ENCODE measurements around the gene CD82.

Gene CD82

DNA sequence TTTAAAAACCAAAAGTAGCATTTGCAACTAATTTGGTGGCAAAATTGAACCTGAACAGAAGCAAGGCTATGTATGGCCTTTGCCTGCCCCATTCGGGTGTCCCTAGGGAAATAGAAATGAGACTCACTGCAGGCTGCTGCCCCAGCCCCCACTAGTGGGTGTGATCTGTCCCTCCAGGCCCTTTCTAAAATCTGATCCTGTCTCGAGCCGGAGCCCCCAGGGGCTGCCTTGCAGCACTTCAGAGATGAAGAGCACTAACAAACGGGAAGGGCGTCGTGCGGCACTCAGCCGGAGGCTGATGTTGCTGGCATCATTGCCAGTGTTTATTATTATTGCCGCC is 43.2 kb downstream of the CD82 start:
- TF ChIP-seq, protein P1, sequence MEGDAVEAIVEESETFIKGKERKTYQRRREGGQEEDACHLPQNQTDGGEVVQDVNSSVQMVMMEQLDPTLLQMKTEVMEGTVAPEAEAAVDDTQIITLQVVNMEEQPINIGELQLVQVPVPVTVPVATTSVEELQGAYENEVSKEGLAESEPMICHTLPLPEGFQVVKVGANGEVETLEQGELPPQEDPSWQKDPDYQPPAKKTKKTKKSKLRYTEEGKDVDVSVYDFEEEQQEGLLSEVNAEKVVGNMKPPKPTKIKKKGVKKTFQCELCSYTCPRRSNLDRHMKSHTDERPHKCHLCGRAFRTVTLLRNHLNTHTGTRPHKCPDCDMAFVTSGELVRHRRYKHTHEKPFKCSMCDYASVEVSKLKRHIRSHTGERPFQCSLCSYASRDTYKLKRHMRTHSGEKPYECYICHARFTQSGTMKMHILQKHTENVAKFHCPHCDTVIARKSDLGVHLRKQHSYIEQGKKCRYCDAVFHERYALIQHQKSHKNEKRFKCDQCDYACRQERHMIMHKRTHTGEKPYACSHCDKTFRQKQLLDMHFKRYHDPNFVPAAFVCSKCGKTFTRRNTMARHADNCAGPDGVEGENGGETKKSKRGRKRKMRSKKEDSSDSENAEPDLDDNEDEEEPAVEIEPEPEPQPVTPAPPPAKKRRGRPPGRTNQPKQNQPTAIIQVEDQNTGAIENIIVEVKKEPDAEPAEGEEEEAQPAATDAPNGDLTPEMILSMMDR (conservative IDR thresholded peaks at IDR 0.05; ENCODE audit: low read length) = no peak
- H3K4me3 ChIP-seq (ENCODE audit: low read length) = no peak overlapping the region
- no peak for DNase-seq (ENCODE audit: low read depth)

DNA sequence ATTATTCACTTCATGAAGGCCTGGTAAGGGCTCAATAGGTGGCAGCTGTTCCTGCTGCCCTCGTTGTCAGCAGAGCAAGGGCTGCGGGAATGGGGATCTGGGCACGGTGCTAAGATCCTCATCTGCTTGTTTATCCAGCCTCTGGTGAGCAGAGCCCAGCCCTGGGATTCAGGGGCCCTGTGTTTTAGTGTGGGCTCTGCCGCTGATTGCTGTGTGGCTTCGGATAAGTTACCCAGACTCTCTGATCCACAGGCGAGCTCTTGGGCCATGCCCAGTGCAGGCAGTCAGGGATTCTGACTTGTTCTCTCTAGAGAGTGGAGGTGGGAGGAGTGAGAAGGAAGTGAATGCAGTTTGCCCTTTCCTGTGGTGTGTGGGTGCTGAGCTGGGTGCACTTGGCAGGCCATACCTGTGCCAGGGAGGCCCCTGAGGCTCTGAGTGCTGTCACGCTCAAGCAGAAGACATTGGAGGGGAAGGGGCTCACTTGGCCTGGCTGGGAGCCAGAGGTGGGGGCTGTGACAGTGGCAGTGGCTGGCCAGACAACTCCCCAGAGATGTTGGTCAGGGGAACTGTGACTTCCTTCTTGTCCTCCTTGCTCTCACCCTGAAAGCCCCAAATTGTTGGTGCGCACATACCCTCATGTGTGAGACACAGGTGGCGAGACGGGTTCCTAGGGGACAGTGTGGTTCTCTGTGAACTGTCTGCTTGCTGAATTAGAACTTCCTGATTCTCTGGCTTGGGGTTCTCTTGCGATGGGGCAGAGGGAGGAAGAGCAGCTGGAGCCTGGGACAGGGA is 43.7 kb downstream of the CD82 start:
- DNase-seq (ENCODE audit: low read depth) = no peak
- TF ChIP-seq, protein P1 (conservative IDR thresholded peaks at IDR 0.05; ENCODE audit: low read length) = no peak
- H3K4me3 ChIP-seq (ENCODE audit: low read length) = no peak overlapping the region

DNA sequence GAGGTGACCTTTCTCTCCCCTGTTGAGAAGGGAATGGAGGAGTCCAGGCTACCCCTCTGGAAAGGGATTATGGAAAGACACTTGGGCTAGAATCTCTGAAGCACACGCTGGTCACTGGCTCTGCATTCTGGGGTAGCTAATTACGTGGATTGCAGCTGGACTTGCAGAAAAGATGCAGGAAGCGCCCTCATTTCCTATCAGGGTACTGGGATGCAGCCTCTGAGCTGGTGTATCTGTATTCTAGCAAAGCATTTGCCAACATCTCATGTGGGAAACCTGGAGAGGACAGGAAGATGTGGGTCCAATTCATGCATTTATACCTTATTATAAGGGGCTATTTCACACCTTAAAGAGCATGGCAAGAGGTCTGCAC is 44.3 kb downstream of the CD82 start:
- TF ChIP-seq, protein P1 (conservative IDR thresholded peaks at IDR 0.05; ENCODE audit: low read length) = no peak
- DNase-seq (ENCODE audit: low read depth) = no peak
- H3K4me3 ChIP-seq (ENCODE audit: low read length) = no peak overlapping the region

DNA sequence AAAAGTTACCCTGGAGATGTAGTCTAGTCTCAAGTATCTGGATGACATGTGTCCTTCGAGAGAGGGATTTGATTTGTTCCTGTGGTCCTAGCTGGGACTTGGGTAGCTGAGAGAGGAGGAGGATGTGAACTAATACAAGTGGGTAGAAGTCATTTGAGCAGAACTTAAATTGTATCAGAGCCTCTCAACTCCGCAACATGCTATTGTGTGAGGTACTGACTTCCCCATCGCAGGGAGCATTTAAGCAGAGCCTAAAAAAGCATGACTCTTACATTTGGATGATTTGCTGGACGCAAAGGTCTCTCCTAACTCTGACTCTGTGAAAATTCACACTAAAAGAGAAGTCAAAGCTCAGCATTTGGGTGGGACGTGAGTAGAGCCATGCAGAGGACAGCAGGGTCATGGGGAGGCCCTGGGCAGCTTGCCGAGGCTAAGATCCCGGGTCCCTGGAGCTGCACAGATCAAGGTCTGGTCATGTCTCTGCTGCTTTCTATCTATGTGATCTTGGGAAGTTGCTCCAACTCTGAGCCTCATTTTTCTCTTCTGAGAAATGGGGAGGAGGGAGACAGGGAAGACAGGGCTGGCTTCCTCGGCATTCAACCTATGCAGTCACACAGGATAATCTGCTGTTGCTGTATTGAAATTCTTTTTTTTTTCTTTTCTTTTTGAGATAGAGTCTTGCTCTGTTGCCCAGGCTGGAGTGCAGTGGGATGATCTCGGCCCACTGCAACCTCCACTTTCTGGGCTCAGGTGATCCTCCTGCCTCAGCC is 44.9 kb downstream of the CD82 start:
- H3K4me3 ChIP-seq (ENCODE audit: low read length) = no peak overlapping the region
- no peak for DNase-seq (ENCODE audit: low read depth)
- TF ChIP-seq, protein P1 (conservative IDR thresholded peaks at IDR 0.05; ENCODE audit: low read length) = no peak

DNA sequence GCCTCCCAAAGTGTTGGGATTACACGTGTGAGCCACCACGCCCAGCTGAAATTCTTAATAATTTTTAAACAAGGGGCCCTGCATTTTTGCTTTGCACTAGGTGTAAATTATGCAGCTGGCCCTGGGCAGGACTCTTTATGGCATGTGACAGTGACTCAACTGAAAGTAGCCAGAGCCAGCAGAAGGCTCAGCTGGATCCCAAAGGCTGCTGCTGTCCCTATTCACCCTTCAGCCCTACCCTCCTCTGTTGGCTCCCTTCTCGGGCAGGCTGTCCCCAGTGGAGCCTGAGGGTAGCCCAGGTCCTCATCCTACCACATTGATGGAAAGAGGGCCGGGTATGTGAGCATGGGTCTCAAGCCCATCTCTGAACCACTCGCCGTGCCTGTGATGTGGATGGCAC is 45.6 kb downstream of the CD82 start:
- TF ChIP-seq, protein P1 (conservative IDR thresholded peaks at IDR 0.05; ENCODE audit: low read length) = no peak
- no peak overlapping the region for H3K4me3 ChIP-seq (ENCODE audit: low read length)
- DNase-seq (ENCODE audit: low read depth) = no peak

DNA sequence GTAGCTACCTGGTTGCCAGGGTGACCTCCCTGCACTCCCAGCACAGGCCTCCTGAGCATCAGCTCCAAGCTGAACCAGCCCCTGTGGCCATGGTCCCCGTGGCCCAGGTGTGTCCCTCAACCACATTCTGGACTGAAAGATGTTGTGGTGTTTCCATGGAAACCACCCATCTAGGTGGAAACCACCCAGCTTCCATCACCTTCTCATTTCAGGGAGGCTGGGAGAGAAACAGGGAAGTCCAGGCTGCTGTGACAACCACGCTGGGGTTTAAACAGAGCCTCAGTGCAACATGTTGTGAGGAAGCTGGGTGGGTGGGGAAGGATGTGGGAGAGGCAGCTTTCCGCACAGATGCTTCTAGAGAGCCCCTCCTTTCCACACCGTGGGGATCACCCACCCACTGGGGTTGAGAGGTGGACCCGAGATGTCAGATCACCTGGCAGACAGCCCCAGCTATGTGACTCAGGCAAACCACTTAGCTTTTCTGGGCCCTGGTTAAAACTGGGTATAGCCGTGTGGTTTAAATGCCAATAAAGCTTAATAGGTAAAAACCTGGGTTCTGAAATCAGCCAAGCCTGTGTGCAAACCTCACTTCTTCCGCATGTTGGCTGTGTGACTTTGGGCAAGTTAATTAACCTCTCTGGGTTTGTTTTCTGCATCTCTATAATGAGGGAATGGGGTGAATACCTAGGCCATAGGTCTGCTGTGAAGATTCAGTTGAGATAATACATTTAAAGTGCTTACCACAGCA is 46.4 kb downstream of the CD82 start:
- no peak overlapping the region for H3K4me3 ChIP-seq (ENCODE audit: low read length)
- no peak for DNase-seq (ENCODE audit: low read depth)
- TF ChIP-seq, protein P1 (conservative IDR thresholded peaks at IDR 0.05; ENCODE audit: low read length) = no peak
